ENCODE results near the gene VASP. TPM values are rescaled to one million over a fixed set of nuclear protein-coding genes. Genes with fewer than 3 reads are reported as not detected.

VASP gene
- total RNA-seq, 2 donors from 2014 or later: 151 to 196 TPM

DNA sequence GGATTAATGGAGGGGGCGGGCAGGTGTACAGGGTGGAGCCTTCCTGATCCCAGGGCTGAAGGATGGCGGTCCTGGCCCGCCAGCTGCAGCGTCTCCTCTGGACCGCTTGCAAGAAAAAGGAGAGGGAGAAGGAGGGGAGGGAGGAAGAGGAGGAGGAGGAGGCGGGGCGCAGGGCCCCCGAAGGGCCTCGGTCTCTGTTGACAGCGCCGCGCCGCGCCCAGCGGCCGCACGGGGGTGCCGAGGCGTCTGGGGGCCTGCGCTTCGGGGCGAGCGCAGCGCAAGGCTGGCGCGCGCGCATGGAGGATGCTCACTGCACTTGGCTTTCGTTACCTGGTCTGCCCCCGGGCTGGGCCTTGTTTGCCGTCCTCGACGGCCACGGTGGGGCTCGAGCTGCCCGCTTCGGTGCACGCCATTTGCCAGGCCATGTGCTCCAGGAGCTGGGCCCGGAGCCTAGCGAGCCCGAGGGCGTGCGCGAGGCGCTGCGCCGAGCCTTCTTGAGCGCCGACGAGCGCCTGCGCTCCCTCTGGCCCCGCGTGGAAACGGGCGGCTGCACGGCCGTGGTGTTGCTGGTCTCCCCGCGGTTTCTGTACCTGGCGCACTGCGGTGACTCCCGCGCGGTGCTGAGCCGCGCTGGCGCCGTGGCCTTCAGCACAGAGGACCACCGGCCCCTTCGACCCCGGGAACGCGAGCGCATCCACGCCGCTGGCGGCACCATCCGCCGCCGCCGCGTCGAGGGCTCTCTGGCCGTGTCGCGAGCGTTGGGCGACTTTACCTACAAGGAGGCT, 8.7 kb upstream of the VASP start, which contains the start of gene PPM1N:
Gene PPM1N, plus strand, starts transcription at position 33 of the 785 bp plus-strand sequence. Its CDS starts 30 bp downstream, at position 63.
- Mint-ChIP-seq H3K4me3 (peak within 1 kb of the TSS; percentile 87), H3K36me3 (ENCODE audit: low read depth) (no peaks in the 10 kb centered on the region), H3K27me3 (peaks cover 7% of the 10 kb centered on the region), H3K9me3 (no peaks in the 10 kb centered on the region), H3K27ac (peak within 1 kb of the TSS; percentile 60), H3K4me1 (peaks cover 25% of the 10 kb centered on the region)
- ATAC-seq (replicated peaks): peak; percentile 30

DNA sequence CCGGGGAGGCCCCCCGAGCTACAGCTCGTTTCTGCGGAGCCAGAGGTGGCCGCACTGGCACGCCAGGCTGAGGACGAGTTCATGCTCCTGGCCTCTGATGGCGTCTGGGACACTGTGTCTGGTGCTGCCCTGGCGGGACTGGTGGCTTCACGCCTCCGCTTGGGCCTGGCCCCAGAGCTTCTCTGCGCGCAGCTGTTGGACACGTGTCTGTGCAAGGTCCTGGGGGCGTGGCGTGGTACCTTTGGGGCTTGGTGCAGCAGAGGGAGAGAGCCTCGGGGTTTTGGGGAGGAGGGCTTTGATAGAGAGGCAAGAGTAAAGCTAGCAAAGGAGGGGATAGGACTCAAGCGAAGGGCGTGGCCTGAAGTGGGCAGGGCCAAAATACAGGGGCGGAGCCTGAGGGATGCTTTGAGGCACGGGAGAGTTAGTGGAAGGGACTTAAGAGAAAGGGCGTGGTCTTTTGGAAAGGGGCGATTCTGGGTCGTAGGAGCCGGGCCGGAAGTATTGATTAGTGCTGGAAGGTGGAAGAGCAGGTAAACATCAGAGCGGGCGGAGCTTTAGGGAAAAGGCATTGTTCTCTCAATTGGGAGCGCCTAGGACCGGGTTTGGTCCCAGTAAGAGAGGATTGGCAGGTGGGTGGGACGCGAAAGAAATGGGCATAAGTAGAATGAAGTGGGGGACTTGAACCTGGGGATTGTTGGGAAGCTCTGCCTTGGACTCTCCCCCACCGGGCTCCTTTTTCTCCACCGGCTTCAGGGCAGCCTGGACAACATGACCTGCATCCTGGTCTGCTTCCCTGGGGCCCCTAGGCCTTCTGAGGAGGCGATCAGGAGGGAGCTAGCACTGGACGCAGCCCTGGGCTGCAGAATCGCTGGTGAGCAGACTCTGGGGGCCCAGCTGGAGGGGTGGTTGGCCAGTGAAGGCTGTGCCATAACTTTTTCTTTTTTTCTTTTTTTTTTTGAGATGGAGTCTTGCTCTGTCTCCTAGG, 7.8 kb upstream of the VASP start:
- peaks cover 7% of the 10 kb centered on the region for H3K27me3 Mint-ChIP-seq
- H3K4me3 Mint-ChIP-seq: peak overlapping the region; percentile 87
- H3K27ac Mint-ChIP-seq: no peak overlapping the region
- no peaks in the 10 kb centered on the region for H3K36me3 Mint-ChIP-seq (ENCODE audit: low read depth)
- H3K4me1 Mint-ChIP-seq: peaks cover 25% of the 10 kb centered on the region
- peak; percentile 39 for ATAC-seq (replicated peaks)
- no peaks in the 10 kb centered on the region for H3K9me3 Mint-ChIP-seq

DNA sequence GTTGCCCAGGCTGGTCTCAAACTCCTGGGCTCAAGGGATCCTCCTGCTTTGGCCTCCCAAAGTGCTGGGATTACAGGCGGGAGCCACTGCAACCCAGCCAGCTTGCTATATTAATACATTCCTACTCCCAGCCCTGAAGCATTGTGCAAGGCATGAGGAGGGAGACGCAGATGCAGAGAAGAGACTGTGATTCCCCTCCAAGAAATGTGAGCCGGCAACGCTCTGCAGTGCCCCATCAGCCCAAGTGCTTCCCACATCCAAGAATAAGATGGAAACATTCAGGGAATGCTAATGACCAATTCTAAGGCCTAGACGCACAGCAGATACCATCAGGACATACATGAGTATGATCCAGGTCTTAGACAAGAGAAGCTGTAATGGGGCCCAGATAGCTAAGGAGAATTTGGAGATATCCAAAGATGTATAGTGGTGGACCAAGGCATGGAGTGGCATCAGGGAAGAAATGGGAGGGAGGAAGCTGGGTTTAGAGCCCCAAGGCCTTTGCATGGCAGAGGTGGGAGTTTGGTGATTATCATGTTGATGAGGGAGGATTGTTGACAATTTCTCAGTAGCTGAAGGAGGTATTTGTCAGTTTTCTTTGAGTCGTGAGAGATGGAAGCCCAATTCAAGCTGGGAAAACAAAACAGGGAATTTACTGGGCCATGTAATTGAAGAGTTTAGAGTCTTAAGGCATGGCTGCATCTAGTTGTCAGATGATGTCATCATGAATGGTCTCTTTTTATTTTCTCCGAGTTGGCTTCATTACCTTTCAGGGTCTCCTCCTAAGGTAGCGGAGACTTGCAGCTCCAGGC, 6.2 kb upstream of the VASP start:
- Mint-ChIP-seq H3K4me1 (peaks cover 17% of the 10 kb centered on the region), H3K36me3 (ENCODE audit: low read depth) (no peaks in the 10 kb centered on the region)
- ATAC-seq (replicated peaks): no peak

DNA sequence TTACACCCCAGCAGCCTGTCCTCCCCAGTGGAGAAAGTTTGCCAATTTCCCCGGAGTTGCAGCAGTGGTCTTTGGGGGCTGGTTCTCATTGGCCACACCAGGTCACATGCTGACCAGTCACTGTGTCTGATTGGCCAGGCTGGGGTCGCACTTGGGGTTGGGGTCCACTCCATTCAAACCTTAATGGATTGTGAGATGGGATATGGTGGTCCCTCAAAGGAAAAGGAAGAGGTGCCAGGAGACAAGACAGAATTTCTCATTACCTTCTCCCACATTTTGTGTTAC, 5.6 kb upstream of the VASP start:
- no peak overlapping the region for H3K4me3 Mint-ChIP-seq
- no peak for ATAC-seq (replicated peaks)
- H3K27ac Mint-ChIP-seq: no peak overlapping the region
- peaks cover 17% of the 10 kb centered on the region for H3K4me1 Mint-ChIP-seq
- H3K27me3 Mint-ChIP-seq: no peaks in the 10 kb centered on the region
- no peaks in the 10 kb centered on the region for H3K9me3 Mint-ChIP-seq
- H3K36me3 Mint-ChIP-seq (ENCODE audit: low read depth): no peaks in the 10 kb centered on the region

More for the DNA sequence above, 6.2 kb upstream of the VASP start:
- no peaks in the 10 kb centered on the region for H3K9me3 Mint-ChIP-seq
- no peaks in the 10 kb centered on the region for H3K27me3 Mint-ChIP-seq
- H3K4me3 Mint-ChIP-seq: peak overlapping the region; percentile 23
- H3K27ac Mint-ChIP-seq: no peak overlapping the region

DNA sequence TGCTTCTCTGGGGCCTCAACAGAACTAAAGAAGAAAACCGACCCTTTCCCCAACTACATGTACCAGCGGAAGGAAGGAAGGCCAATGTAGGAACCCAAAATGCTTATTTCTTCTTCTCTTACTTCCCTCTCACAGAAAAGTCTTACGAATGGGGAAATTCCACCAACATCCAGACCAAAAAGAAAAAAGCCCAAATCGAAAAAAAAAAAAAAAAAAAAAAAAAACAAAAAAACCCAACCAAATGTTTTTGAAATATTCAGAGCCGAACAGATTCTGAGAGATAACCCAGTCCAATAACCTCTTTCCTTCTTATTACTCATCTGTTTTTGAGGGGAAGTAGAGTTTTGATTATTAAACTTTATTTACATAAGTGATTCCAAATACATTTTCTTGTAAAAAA, 5.2 kb upstream of the VASP start:
- Mint-ChIP-seq H3K9me3 (no peaks in the 10 kb centered on the region), H3K36me3 (ENCODE audit: low read depth) (peaks cover 4% of the 10 kb centered on the region), H3K27me3 (no peaks in the 10 kb centered on the region), H3K4me1 (peaks cover 14% of the 10 kb centered on the region), H3K4me3 (no peak overlapping the region), H3K27ac (no peak overlapping the region)
- ATAC-seq (replicated peaks): no peak

DNA sequence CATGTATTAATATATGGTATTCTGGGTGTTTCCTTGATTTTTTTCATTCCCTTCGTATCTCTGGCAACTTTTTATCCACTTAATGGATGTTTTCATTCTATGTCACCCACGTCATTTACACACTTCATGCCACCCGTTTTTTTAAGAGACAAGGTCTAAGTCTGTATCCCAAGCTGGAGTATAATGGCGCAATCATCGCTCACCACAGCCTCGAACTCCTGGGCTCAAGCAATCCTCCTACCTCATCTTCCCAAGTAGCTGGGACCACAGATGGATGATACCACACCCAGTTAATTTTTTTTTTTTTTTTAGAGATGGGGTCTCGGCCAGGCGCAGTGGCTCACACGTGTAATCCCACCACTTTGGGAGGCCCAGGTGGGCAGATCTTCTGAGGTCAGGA, 3.4 kb upstream of the VASP start:
- Mint-ChIP-seq H3K4me3 (no peak overlapping the region), H3K27me3 (no peaks in the 10 kb centered on the region), H3K4me1 (peaks cover 6% of the 10 kb centered on the region), H3K36me3 (ENCODE audit: low read depth) (peaks cover 16% of the 10 kb centered on the region), H3K9me3 (no peaks in the 10 kb centered on the region), H3K27ac (no peak overlapping the region)
- ATAC-seq (replicated peaks): no peak

DNA sequence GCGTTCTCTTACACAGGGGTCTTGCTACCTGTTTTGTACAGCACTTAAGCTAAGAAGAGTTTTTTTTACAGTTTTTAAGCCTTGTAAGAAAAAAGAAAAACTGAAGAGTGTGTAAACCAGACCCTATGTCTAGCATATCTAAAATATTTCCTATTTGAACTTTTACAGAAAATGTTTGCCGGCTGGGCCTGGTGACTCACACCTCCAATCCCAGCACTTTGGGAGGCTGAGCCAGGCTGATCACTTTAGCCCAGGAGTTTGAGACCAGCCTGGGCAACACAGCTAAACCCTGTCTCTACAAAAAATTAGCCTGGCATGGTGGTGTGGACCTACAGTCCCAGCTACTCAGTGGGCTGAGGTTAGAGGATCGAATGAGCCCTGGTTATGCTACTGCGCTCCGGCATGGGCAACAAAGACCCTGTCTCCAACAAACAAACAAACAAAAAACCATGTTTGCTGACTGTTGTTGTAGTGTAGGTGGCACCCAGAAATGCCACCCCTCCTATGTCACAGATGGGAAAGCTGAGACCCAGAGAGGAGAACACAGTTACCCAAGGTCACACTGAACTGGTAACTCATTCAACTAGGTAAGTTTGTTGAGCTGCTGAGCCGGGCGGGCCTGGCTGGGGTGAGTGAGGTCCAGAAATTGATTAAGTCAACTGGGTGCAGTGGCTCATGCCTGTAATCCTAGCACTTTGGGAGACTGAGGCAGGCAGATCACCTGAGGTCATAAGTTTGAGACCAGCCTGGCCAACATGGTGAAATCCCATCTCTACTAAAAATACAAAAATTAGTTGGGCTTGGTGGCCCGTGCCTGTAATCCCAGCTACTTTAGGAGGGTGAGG, 1.9 kb upstream of the VASP start:
- no peaks in the 10 kb centered on the region for H3K9me3 Mint-ChIP-seq
- ATAC-seq (replicated peaks): no peak
- H3K36me3 Mint-ChIP-seq (ENCODE audit: low read depth): peaks cover 30% of the 10 kb centered on the region
- peak overlapping the region; percentile 70 for H3K27ac Mint-ChIP-seq
- no peaks in the 10 kb centered on the region for H3K27me3 Mint-ChIP-seq
- H3K4me3 Mint-ChIP-seq: peak overlapping the region; percentile 98
- peaks cover 6% of the 10 kb centered on the region for H3K4me1 Mint-ChIP-seq

DNA sequence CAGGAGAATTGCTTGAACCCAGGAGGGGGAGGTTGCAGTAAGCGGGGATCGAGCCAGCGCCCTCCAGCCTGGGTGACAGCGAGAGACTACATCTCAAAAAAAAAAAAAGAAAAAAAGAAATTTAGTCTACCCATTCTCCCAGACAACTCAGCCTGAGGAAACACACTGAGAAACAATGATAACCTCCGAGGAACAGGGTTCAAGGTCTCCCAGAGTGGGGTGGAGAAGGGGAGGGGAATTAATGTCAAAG, 1.4 kb upstream of the VASP start:
- Mint-ChIP-seq H3K27ac (peak overlapping the region; percentile 70), H3K36me3 (ENCODE audit: low read depth) (peaks cover 36% of the 10 kb centered on the region), H3K27me3 (no peaks in the 10 kb centered on the region), H3K4me1 (peaks cover 8% of the 10 kb centered on the region), H3K4me3 (peak overlapping the region; percentile 98), H3K9me3 (no peaks in the 10 kb centered on the region)
- ATAC-seq (replicated peaks): no peak

DNA sequence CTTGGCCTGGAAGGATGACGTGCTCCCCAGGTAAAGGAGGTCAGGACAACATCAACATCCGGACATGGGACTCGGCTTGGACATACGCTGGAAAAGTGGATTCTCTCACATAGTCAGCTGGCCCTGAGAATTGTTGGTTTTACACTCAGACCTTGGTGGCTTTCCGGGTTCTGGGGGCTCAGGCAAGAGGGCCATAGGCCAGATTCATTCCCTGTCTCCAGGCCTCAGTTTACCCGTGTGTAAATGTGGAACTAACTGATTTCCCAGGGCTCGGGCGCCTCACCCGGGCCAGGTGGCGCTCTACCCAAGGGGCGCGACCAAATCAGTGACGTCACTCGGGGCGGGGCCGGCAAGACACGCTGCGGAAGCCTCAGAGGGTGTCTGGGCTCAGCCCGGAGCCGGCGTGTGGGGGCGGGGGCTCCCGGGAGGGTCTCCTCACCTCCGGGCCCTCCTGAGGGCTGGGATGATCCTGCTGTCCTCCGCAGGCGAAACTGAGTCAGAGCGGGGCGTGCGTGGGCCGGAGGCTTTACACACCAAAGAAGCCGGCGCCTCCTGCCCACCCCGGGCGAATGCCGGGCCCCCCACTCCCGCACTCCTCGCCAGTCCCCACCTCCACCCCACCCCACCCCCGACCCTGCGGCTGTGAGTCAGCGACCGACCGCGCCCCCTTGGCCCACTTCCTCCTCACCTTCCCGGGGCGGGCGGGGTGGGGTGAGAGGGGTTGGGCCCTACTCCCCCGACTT, 862 bp upstream of the VASP start:
- Mint-ChIP-seq H3K27ac (peak overlapping the region; percentile 92), H3K4me1 (peaks cover 13% of the 10 kb centered on the region), H3K4me3 (peak overlapping the region; percentile 98), H3K9me3 (no peaks in the 10 kb centered on the region), H3K27me3 (no peaks in the 10 kb centered on the region), H3K36me3 (ENCODE audit: low read depth) (peaks cover 41% of the 10 kb centered on the region)
- ATAC-seq (replicated peaks): peak; percentile 81

DNA sequence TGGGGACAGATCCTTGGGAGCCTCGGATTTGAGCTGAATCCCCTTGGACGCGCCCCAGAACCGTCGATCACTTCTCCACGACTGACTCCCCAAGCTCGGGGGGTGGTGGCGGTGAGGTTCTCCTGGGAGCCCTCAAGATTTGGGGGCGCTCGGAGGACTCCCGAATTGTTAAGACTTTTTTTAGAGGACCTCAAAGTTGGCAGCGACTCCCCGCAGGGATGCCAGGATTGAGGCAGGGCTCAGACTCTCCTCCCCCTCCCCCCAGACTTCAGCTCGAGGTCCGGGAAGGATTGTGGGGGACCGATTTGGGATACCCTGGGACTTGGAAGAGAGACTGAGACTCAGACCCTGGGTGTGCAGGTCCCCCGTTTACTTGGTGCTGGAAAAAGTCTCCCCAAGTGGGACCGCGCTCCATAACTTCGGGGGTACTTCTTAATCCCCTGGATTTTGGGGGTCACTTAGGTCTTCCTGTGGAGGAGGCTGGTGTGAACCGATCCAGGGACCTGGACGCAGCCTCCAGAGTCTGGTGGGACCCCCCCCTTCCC, 665 bp downstream of the VASP start:
- Mint-ChIP-seq H3K27ac (peak overlapping the region; percentile 48), H3K4me3 (peak overlapping the region; percentile 98), H3K36me3 (ENCODE audit: low read depth) (peaks cover 56% of the 10 kb centered on the region), H3K9me3 (no peaks in the 10 kb centered on the region), H3K27me3 (no peaks in the 10 kb centered on the region), H3K4me1 (peaks cover 15% of the 10 kb centered on the region)
- ATAC-seq (replicated peaks): no peak

DNA sequence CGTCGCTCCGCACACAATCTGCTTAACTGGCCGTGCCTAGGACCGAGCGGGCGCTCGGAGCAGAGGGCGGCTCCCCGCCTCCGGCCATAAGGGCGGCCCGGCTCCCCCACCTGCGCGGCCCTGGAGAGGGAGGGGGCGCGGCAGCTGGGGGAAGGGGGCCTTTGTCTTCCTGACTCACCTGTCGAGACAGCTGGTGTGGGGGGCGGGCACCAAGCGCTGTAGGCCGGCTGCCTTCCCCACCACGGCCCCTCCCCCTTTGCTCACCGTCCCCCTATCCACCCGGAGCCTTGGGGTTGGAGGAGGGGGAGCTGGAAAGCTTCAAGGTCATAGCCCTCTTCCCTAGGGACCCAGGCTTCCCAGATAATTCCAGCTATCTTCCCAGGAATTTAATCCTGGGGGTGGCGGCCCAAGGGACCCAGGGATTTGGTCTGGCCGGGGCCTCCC, 1.2 kb downstream of the VASP start:
- ATAC-seq (replicated peaks): peak; percentile 11
- H3K4me3 Mint-ChIP-seq: peak overlapping the region; percentile 98
- H3K9me3 Mint-ChIP-seq: no peaks in the 10 kb centered on the region
- peaks cover 15% of the 10 kb centered on the region for H3K4me1 Mint-ChIP-seq
- H3K27ac Mint-ChIP-seq: peak overlapping the region; percentile 96
- peaks cover 61% of the 10 kb centered on the region for H3K36me3 Mint-ChIP-seq (ENCODE audit: low read depth)
- H3K27me3 Mint-ChIP-seq: no peaks in the 10 kb centered on the region

DNA sequence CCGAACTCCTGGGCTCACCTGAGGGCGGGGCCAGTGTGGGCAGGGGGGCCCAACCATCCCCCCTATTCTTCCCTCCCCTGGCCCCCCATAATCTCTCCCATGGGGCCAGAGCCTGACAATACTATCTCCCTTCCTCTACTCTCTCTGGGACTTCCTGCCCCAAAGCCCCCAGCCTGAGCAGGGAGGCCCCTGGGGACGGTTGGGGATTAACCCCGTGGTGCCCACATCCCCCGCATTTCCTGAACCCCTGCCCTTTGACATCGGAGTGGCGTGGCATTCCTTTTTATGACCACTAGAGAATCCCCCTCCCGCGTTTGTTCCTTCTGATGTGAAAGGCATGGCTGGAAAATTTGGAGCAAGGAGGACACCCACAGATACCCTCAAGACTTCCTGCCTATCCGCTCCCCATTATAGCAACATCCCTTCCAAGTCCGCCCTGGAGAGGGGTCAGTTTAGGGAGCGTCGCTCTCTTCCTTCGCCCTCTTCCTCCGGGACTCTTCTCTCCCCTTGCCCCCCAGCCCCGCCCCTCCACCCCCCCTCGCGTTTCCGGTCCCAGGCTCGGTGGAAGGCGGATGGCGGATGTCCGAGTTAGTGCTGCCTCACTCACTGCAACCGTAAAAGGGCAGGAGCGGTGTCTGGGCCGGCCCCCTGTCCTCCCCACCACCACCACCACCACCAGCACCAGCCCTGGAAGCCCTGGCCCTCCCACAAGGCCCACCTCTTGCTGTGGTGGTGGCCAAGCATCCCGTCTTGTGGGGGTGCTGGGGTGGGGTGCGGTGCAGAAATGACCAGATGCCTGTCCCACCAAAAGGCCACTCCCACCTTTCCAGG, 1.8 kb downstream of the VASP start:
- Mint-ChIP-seq H3K27me3 (no peaks in the 10 kb centered on the region), H3K4me3 (peak overlapping the region; percentile 98), H3K36me3 (ENCODE audit: low read depth) (peaks cover 67% of the 10 kb centered on the region), H3K9me3 (no peaks in the 10 kb centered on the region), H3K4me1 (peaks cover 20% of the 10 kb centered on the region), H3K27ac (peak overlapping the region; percentile 96)
- peak; percentile 24 for ATAC-seq (replicated peaks)

Data from activated T-helper 17 cell treated with anti-CD3 and anti-CD28 coated beads, Interleukin-2, amount 50 U/mL, for 72 hours (primary cell).